Naive thymus-derived CD8-positive, alpha-beta T cell (primary cell): Measurements from ENCODE around the gene BET1L. TPM values are rescaled to one million over a fixed set of nuclear protein-coding genes. Genes with fewer than 3 reads are reported as not detected.
A peak's percentile ranks its signal among the peaks of the same experiment; 100 is the strongest.

Experiments used
- ATAC-seq, 2 donors: fragments of 150-1000 bp; cut with Tn5 transposase in 1 of 2; sonication (Bioruptor Pico), chemical (Tn5 transposase) in 1 of 2; 1 replicate in 1 of 2; 2 replicates in 1 of 2; pipeline ENCODE4 v1.10.0; 2021; ENCODE audit warnings: mild to moderate bottlenecking in 2 of 2, moderate library complexity in 2 of 2
- POLR2A ChIA-PET: fragments of 350-600 bp; sonication (Branson Sonifier 250); formaldehyde crosslinking; loops from one replicate; lab custom pipeline; 2021; ENCODE audit warnings: antibody characterized with exemption; lab: Charles Lee
- DNase-seq, 10 donors: peaks; one replicate each; pipeline versions ENCODE4 v3.0.0 to v3.0.0-alpha.2; 2020 to 2022
- H3K27ac Mint-ChIP-seq, 10 donors: one replicate each; pipeline ENCODE4 v1.8.0; 2020 to 2022; ENCODE audit warnings: mild to moderate bottlenecking in 10 of 10, mixed read lengths in 10 of 10, moderate library complexity in 4 of 10, inconsistent platforms in 1 of 10
- H3K27me3 Mint-ChIP-seq, 5 donors: one replicate each; pipeline ENCODE4 v1.8.0; 2021 to 2022; ENCODE audit warnings: mixed read lengths in 5 of 5
- H3K36me3 Mint-ChIP-seq, 3 donors: one replicate each; pipeline ENCODE4 v1.8.0; 2020 to 2022; ENCODE audit warnings: mixed read lengths in 3 of 3, mild to moderate bottlenecking in 2 of 3, inconsistent platforms in 1 of 3
- H3K4me1 Mint-ChIP-seq, 4 donors: one replicate each; pipeline ENCODE4 v1.8.0; 2021 to 2022; ENCODE audit warnings: mixed read lengths in 4 of 4
- H3K4me3 Mint-ChIP-seq, 10 donors: one replicate each; pipeline ENCODE4 v1.8.0; 2020 to 2022; ENCODE audit warnings: mild to moderate bottlenecking in 10 of 10, mixed read lengths in 10 of 10, moderate library complexity in 6 of 10, inconsistent platforms in 1 of 10
- H3K9me3 Mint-ChIP-seq, 9 donors: one replicate each; pipeline ENCODE4 v1.8.0; 2020 to 2022; ENCODE audit warnings: mixed read lengths in 9 of 9, mild to moderate bottlenecking in 3 of 9, inconsistent platforms in 1 of 9, moderate library complexity in 1 of 9
- polyA plus RNA-seq, 3 donors: library from polyadenylated mRNA; unstranded; fragments of 300-500 nt; fragmentation: Illumina TruSeq; gene quantifications; one replicate each; pipeline ENCODE4 v1.2.3, GENCODE V29; 2021
- total RNA-seq, 8 experiments: library from RNA in 2 of 8; stranded (reverse) in 2 of 8; gene quantifications; one replicate each; pipeline ENCODE4 v1.2.3 and lab custom pipeline; 2021 to 2026

BET1L gene
- total and polyA plus RNA-seq, 5 experiments from 2014 or later = 24.0 to 122 (median 75.2) TPM

DNA sequence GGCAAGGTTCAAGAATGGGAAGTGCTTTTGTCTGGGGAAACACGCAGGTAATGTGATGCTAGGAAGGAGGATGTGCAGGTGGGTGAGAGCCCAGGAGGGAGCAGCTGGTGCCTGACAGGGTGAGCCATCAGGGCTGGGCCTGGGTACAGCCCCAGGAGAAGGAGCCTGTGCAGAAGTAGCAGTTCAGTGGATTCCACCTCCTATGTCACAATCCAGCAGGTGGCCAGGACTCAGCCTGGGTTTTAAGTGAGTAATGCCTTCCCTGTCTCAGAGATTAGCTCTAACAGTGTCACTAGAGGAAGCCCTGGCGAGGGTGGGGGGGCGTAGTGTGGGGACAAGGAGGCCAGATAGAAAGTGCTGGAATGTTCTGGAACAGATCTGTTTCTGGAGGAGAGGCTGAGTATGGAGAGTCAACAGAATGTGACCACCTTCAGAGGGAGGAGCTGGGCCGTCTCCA, 8.4 kb upstream of the BET1L start:
- DNase-seq (no peak), ATAC-seq (peak in 1 of 2 donors; percentile 33)
- Mint-ChIP-seq H3K9me3 (no peaks in the 10 kb centered on the region), H3K36me3 (peaks cover 0 to 51% (median 0%) of the 10 kb centered on the region in 3 donors), H3K27me3 (no peaks in the 10 kb centered on the region), H3K27ac (peak overlapping the region in 7 of 10 donors; percentile 8 to 84 (median 40)), H3K4me1 (peaks cover 0 to 12% (median 7%) of the 10 kb centered on the region in 4 donors), H3K4me3 (no peak overlapping the region)
- POLR2A ChIA-PET = interaction anchor here (0.5 to 1.9 kb wide), 3 partner anchors 9 to 19 kb away, joined by 3 to 8 read pairs (median 4); partner anchors contain the start of genes BET1L and RIC8A

DNA sequence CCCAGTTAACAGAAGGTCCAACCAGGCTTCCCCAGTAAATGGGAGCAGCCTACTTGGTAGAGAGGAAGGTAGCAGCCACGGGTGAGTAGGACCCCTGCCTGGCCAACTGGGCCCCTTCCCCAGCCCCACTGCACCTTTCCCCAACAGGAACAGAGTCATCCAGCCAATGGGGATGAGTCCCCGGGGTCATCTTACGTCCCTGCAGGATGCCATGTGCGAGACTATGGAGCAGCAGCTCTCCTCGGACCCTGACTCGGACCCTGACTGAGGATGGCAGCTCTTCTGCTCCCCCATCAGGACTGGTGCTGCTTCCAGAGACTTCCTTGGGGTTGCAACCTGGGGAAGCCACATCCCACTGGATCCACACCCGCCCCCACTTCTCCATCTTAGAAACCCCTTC, 6.9 kb upstream of the BET1L start:
- Mint-ChIP-seq H3K27ac (peak overlapping the region in 2 of 10 donors; percentile 40 to 57), H3K36me3 (peaks cover 0 to 51% (median 0%) of the 10 kb centered on the region in 3 donors), H3K4me1 (peaks cover 4 to 21% (median 13%) of the 10 kb centered on the region in 4 donors), H3K4me3 (no peak overlapping the region), H3K9me3 (no peaks in the 10 kb centered on the region), H3K27me3 (no peaks in the 10 kb centered on the region)
- POLR2A ChIA-PET = no interaction called here
- DNase-seq (no peak), ATAC-seq (no peak)

- H3K36me3 Mint-ChIP-seq = peaks cover 0 to 49% (median 0%) of the 10 kb centered on the region in 3 donors
- H3K4me3 Mint-ChIP-seq = no peak overlapping the region
- H3K27ac Mint-ChIP-seq = peak overlapping the region in 4 of 10 donors; percentile 14 to 70 (median 63)
- peaks cover 5 to 23% (median 19%) of the 10 kb centered on the region in 4 donors for H3K4me1 Mint-ChIP-seq
- DNase-seq (no peak), ATAC-seq (no peak)
- H3K27me3 Mint-ChIP-seq = no peaks in the 10 kb centered on the region
- H3K9me3 Mint-ChIP-seq = no peaks in the 10 kb centered on the region
- POLR2A ChIA-PET = interaction anchor here (2.2 kb wide), 1 partner anchor 22 kb away, joined by 4 read pairs; no protein-coding TSS in a partner anchor
These were observed 5.9 kb upstream of the BET1L start for GRCh38 chr11:213111-213510.

GRCh38 chr11:212150-213100, 5.2 kb upstream of the BET1L start:
- Mint-ChIP-seq H3K36me3 (peaks cover 0 to 49% (median 0%) of the 10 kb centered on the region in 3 donors), H3K27me3 (no peaks in the 10 kb centered on the region), H3K4me1 (peaks cover 8 to 23% (median 23%) of the 10 kb centered on the region in 4 donors), H3K27ac (peak overlapping the region in 8 of 10 donors; percentile 7 to 74 (median 26)), H3K4me3 (peak overlapping the region in 1 of 10 donors; percentile 51), H3K9me3 (no peaks in the 10 kb centered on the region)
- POLR2A ChIA-PET = interaction anchor here (0.9 to 2.2 kb wide), 3 partner anchors 10 to 67 kb away, joined by 3 to 4 read pairs (median 3); no protein-coding TSS in a partner anchor
- no peak for ATAC-seq
- no peak for DNase-seq

- H3K36me3 Mint-ChIP-seq = peaks cover 0 to 49% (median 0%) of the 10 kb centered on the region in 3 donors
- peak overlapping the region in 2 of 10 donors; percentile 68 to 71 for H3K4me3 Mint-ChIP-seq
- no peaks in the 10 kb centered on the region for H3K27me3 Mint-ChIP-seq
- H3K27ac Mint-ChIP-seq = peak overlapping the region in 3 of 10 donors; percentile 73 to 90 (median 78)
- DNase-seq (no peak), ATAC-seq (no peak)
- POLR2A ChIA-PET = interaction anchor here (0.9 to 2.2 kb wide), 3 partner anchors 10 to 67 kb away, joined by 3 to 4 read pairs (median 3); no protein-coding TSS in a partner anchor
- no peaks in the 10 kb centered on the region for H3K9me3 Mint-ChIP-seq
- peaks cover 8 to 29% (median 23%) of the 10 kb centered on the region in 4 donors for H3K4me1 Mint-ChIP-seq
These were observed 4.5 kb upstream of the BET1L start for GRCh38 chr11:211741-212140.

DNA sequence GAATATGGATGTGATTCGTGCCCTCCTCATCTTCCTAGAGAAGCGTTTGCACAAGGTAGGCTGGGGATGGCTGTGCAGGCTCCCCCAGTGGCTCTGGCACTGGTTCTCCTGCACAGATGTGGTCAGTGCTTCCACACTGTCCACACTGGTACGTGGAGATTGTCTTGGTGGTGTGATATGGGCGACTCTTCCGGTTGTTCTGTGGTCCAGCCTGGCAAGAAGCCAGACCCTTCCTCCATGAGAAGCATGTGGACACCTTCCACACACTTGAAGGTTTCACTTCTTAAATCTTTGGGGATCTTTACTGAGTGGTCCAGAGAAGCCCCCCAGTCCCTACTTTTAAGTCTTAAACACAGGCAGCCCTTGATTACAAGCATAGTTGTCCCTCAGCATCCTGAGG, 4.1 kb upstream of the BET1L start:
- H3K27ac Mint-ChIP-seq = peak overlapping the region in 7 of 10 donors; percentile 30 to 90 (median 69)
- H3K36me3 Mint-ChIP-seq = peaks cover 0 to 49% (median 0%) of the 10 kb centered on the region in 3 donors
- H3K27me3 Mint-ChIP-seq = no peaks in the 10 kb centered on the region
- POLR2A ChIA-PET = interaction anchor here (2.2 kb wide), 1 partner anchor 24 kb away, joined by 4 read pairs; no protein-coding TSS in a partner anchor
- no peak for ATAC-seq
- H3K4me3 Mint-ChIP-seq = peak overlapping the region in 7 of 10 donors; percentile 9 to 71 (median 44)
- H3K9me3 Mint-ChIP-seq = no peaks in the 10 kb centered on the region
- H3K4me1 Mint-ChIP-seq = peaks cover 8 to 32% (median 27%) of the 10 kb centered on the region in 4 donors
- no peak for DNase-seq

GRCh38 chr11:210803-211180, 3.6 kb upstream of the BET1L start:
- H3K4me1 Mint-ChIP-seq = peaks cover 12 to 37% (median 32%) of the 10 kb centered on the region in 4 donors
- DNase-seq = no peak
- no peak for ATAC-seq
- POLR2A ChIA-PET = no interaction called here
- H3K9me3 Mint-ChIP-seq = no peaks in the 10 kb centered on the region
- H3K27ac Mint-ChIP-seq = peak overlapping the region in 5 of 10 donors; percentile 18 to 100 (median 69)
- H3K27me3 Mint-ChIP-seq = no peaks in the 10 kb centered on the region
- peaks cover 0 to 47% (median 0%) of the 10 kb centered on the region in 3 donors for H3K36me3 Mint-ChIP-seq
- H3K4me3 Mint-ChIP-seq = peak overlapping the region in 7 of 10 donors; percentile 8 to 99 (median 44)

DNA sequence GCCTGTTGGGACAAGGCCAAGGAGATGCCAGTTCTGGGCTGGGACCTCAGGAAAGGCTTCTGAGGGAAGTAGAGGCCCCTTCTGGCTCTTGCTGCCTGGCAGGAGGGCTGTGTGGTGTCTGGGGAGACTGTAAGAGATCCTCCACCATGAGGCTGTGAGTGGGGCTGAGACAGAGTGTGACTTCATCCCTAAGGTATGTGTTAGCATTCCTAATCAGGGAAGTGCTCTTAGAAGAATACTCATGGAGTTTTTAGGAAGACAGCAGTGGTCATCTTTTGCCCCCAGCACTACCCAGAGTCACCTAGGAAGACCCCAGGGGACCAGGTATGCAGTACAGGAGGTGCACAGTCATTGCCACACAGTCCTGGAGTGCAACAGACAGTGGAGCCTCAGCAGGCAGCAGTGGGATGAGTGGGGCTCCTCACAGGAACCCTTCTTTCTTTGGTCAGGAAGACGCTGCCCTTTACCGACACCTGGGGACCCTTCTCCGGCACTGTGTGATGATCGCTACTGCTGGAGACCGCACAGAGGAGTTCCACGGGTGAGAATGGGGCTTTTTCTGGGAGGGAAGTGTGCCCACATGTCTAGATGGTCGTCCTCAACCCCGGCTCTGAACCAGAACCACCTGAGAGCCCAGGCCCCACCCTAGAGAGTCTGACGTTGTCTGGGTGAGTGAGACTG, 3.1 kb upstream of the BET1L start:
- Mint-ChIP-seq H3K27me3 (no peaks in the 10 kb centered on the region), H3K4me3 (peak overlapping the region; percentile 22 to 99 (median 94)), H3K9me3 (no peaks in the 10 kb centered on the region), H3K36me3 (peaks cover 0 to 41% (median 0%) of the 10 kb centered on the region in 3 donors), H3K27ac (peak overlapping the region in 8 of 10 donors; percentile 52 to 100 (median 84)), H3K4me1 (peaks cover 12 to 38% (median 37%) of the 10 kb centered on the region in 4 donors)
- POLR2A ChIA-PET = interaction anchor here (1.3 to 5.3 kb wide), 8 partner anchors 21 to 296 kb away, joined by 3 to 78 read pairs (median 20); partner anchors contain the start of genes IFITM5, NLRP6, PSMD13 and RNH1
- DNase-seq = no peak
- ATAC-seq = no peak

DNA sequence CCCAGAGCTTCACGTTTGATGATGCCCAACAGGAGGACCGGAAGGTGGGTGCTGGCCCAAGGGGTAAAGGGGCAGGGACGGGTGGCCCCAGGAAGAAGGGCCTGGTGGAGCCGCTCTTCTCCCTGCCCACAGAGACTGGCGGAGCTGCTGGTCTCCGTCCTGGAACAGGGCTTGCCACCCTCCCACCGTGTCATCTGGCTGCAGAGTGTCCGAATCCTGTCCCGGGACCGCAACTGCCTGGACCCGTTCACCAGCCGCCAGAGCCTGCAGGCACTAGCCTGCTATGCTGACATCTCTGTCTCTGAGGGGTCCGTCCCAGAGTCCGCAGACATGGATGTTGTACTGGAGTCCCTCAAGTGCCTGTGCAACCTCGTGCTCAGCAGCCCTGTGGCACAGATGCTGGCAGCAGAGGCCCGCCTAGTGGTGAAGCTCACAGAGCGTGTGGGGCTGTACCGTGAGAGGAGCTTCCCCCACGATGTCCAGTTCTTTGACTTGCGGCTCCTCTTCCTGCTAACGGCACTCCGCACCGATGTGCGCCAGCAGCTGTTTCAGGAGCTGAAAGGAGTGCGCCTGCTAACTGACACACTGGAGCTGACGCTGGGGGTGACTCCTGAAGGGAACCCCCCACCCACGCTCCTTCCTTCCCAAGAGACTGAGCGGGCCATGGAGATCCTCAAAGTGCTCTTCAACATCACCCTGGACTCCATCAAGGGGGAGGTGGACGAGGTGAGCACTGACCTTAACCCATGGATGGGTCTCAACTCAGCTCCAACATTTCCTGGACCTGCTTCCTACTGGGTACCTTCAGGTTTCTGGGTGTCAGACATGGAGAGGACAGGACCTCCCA, 2.3 kb upstream of the BET1L start:
- no peak for ATAC-seq
- DNase-seq = no peak
- Mint-ChIP-seq H3K27ac (peak overlapping the region in 9 of 10 donors; percentile 96 to 100 (median 99)), H3K4me1 (peaks cover 12 to 46% (median 41%) of the 10 kb centered on the region in 4 donors), H3K27me3 (no peaks in the 10 kb centered on the region), H3K36me3 (peaks cover 0 to 38% (median 0%) of the 10 kb centered on the region in 3 donors), H3K4me3 (peak overlapping the region; percentile 86 to 99 (median 96)), H3K9me3 (no peaks in the 10 kb centered on the region)
- POLR2A ChIA-PET = interaction anchor here (0.7 to 5.3 kb wide), 15 partner anchors 18 to 327 kb away, joined by 3 to 78 read pairs (median 5); partner anchors contain the start of genes IFITM5, NLRP6, PSMD13 and PTDSS2

- no peak for DNase-seq
- peaks cover 13 to 52% (median 47%) of the 10 kb centered on the region in 4 donors for H3K4me1 Mint-ChIP-seq
- POLR2A ChIA-PET = interaction anchor here (0.7 to 5.3 kb wide), 16 partner anchors 18 to 327 kb away, joined by 3 to 78 read pairs (median 5); partner anchors contain the start of genes IFITM5, NLRP6, PSMD13 and PTDSS2
- peak overlapping the region; percentile 86 to 99 (median 96) for H3K4me3 Mint-ChIP-seq
- H3K36me3 Mint-ChIP-seq = peaks cover 0 to 37% (median 0%) of the 10 kb centered on the region in 3 donors
- peak in 1 of 2 donors; percentile 4 for ATAC-seq
- peak overlapping the region; percentile 77 to 100 (median 99) for H3K27ac Mint-ChIP-seq
- no peaks in the 10 kb centered on the region for H3K27me3 Mint-ChIP-seq
- H3K9me3 Mint-ChIP-seq = no peaks in the 10 kb centered on the region
These were observed 1.7 kb upstream of the BET1L start for GRCh38 chr11:208917-209260.
